HG02884 (cell line): ENCODE measurements around the gene MRPS14.

ENCODE experiments used
- ATAC-seq: cut with Tn5 transposase; IDR thresholded peaks from one replicate; pipeline ENCODE4 v1.9.1; 2021; ENCODE audit warnings: mild to moderate bottlenecking, moderate library complexity; ENCODE audit not compliant: unreplicated experiment

MRPS14 gene

DNA sequence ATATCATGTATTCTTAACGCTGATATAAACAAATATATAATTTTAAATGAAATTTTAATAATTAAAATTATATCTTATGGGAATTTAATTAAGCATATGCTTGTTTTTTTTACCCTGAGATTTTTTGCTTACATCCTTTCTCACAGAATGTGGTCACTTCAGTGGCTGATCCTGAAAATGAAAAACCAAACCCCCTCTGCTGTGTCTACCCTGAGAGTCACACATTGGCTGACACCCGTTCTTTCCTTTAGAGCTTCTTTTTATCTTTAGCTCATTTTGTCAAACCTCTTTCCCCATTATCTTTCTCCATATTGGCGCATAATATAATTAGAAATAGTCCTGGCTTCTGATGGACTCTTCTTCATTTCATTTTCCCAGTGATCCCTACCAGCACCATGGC is 34.2 kb downstream of the MRPS14 start:
- ATAC-seq, result no peak

GRCh38 chr1:174988539-174988938 is 34.7 kb downstream of the MRPS14 start:
- no peak for ATAC-seq

- no peak for ATAC-seq
These were observed 38.3 kb downstream of the MRPS14 start for GRCh38 chr1:174984952-174985351.

DNA sequence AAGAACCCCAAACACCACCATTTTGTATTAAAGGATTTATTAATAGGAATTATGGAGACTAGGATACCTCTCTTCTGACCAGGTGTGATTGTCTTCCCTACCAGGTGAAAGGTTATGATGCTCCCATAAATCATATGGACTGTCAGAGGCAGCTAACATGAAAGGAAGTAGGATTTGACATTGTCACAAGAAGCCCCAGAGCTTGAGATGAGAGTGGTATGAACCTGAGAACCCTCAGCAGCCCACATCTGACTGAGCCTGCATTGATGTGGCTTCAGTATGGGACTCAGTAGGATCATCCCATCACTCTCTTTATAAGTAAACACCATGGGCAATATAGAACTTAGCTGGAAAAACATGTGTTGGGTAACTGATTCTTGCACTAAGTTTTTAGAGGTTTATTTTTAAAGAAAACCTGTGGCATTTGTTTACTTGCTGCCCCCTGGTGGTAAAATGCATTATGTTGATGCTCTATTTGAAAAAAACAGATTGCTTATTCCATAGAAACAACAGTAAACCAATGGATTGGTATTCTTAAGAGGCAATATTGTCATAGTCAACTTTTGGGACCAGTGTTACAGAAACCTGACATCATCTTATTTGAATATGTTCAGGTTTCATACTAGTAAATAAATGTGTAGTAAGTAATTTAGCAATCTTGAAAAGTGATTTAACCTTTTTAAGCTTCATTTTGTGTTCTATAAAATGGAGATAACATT is 40.1 kb downstream of the MRPS14 start:
- no peak for ATAC-seq

DNA sequence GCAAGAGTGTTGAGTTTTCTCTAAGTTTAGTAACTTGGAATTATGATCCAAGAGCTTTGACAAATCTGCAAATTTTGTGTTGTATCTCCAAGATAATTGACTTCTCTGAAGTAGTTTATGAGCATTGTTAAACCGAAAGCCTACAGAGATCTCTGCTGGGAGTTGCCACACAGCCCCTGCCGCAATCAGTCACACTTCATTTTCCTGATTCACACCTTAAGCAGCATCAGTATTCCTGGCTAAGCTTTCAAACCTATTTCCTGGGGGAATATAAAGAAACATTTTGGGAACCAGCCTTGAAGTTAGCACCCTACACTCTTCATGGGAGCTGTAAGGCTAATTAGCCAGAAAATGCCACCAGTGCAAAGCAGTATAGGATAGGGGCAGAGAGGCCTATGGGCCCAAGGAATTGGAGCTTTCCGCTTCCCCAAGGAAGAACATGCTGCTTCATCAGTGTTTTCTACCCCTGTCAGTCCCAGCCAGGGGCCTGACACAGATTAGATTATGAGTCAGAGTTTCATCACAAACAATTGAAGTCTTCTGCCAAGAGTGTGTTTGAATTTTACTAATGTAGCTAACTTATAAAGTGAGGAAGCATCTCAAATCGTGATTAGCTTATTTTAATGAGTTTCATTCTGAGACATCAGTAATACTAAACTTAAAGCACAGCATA is 46.7 kb downstream of the MRPS14 start:
- no peak for ATAC-seq

- no peak for ATAC-seq
These were observed 47.5 kb downstream of the MRPS14 start for GRCh38 chr1:174975764-174976163.

- ATAC-seq, result no peak
These were observed 48.5 kb downstream of the MRPS14 start for GRCh38 chr1:174974711-174975119.

- ATAC-seq, result no peak
These were observed 51.3 kb downstream of the MRPS14 start for GRCh38 chr1:174971902-174972301.

- no peak for ATAC-seq
These were observed 51.8 kb downstream of the MRPS14 start for GRCh38 chr1:174971466-174971865.

- peak; percentile 45 for ATAC-seq
These were observed 53.2 kb downstream of the MRPS14 start for GRCh38 chr1:174969977-174970376.

DNA sequence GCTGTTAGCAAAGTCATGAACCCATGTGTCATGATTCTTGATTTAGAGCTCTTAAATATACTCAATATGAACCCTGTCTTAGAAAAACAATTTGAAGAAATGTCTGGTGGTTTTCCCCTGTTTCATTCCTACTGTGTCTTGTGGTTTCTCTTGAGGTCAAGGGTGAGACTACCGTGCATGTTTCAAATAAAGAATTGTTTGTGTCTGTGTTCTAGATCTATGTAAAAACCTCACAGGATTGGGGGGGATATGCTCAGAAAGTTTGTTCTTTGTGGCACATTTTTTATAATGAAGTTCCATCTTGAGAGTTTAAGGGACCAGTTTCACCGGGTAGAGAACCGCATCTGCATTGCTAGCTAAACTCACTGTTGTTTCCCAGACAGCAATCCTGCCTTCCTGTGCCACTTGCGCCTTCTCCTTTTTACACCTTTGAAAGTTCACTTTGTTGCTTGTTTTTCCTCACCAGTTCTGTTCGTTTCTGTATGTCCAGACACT is 54.4 kb downstream of the MRPS14 start:
- ATAC-seq, result peak; percentile 68

DNA sequence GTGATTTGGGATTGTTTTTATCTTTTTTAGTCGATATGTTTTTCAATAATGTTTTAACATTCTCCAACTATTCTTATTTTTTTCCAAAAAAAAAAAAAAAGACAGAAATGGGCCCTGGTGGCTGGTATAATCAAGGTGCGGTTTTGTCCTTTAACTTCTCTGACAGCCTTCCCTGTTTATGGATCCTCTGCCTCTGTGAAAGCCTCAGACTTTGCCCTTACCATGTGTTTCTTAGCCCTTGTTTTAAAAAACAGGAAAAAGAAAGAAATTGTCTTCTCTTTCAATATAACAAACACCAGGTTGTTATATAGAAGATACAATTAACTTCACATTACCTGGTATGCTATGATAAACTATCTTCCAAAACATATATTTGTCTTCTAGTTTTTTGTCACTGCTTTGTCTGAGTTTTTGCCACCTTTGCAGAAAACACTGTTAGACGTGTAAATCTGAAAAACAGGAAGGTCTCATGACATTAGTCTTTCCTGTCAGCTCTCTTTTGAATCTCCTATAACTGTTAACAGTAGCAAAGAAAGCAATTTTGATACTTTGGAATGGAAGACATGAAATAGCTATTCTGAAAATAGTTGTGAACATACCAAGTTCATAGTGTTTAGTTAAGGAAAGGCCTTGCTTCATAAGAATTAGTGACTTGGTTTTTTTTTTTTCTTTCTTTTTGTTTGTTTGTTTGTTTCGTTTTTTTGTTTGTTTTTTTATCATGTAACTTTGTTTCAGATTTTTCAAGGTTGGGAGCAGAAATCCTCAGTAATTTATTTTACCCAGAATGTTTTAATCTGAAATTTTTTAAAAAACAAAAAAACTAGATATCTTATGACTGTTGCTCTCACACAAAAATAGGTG is 55.1 kb downstream of the MRPS14 start:
- ATAC-seq, result no peak

DNA sequence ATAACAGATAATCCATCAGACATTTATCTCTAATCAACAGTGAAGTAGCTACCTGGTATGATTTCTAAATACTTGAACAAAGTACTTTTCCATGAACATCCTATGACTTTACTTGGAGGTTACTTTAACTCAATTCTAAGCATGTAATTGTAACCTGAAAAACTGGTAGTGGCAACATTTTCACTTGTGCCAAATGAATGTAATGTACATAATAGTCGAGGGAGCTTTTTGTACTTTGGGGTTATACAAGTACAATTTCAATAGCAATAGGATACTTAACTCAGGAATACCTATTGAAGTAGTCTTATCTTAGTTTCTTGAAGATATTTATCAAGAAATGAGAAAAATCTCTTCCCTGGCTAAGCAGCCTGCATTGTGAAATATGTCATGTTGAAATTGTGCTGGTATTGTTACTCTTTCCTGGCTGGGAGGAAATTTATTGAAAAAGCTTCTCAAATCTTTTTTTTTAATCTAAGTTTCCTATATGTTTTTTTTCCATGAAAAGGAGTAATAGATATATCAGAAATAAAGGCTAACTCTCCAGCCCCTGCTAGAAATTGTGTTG is 57.1 kb downstream of the MRPS14 start:
- ATAC-seq, result no peak

DNA sequence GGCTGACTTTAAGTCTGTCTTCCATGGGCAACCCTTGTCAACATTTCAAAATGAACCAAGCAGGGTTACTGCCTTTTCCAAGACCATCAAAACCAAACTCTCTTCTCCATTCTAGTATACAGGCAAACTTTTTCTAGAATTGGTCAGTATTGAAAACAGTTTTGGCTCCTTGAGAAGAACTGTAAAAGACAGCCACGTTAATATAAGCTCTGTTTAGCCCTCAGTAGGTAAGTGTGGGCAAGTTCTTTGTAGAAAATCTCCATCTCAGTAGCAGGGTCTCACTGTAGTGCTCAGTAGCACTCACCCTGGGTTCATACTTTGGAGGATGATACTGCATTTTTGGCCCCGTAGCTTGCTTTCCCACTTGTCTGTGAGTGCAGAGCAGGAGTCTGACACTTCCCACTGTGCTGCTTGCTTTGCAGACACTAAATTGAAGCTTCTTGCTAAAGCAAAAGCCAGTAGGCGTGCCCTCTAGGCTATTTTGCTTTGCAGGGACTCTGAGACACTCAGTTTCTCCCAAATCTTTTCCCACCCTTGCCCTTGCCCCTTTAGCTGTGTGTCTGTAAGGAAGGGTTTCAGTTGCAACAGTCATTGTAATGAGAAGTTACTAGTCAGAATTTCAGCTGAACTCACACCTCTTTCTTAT is 57.7 kb downstream of the MRPS14 start:
- no peak for ATAC-seq

- ATAC-seq, result no peak
These were observed 58.3 kb downstream of the MRPS14 start for GRCh38 chr1:174964972-174965361.

- no peak for ATAC-seq
These were observed 58.8 kb downstream of the MRPS14 start for GRCh38 chr1:174964261-174964971.

DNA sequence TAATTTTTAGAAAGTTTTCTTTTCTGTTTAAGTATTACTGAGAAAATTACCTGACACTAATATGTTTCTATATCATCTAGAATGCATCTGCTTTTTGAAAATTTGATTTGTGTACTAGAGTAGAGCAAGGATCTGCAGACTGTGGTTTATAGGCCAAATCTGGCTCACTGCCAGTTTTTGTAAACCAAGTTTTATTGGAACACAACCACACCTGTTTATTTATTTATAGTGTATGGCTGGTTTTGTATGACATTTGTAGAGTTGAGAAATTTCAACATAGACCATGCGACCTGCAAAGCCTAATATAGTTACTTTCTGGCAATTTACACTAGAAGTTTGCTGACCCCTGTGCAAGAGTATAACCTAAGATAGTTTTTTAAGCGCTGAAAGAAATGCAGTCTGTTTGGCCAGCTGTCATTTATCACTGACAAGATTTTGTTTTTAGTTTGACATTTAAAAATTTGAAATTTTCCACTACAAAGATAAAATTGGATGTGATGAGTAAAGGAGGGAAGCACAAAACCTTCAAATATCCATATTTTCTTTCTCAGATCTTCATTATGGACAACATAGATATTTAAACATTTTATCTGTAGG is 59.6 kb downstream of the MRPS14 start:
- no peak for ATAC-seq
